Endothelial cell of umbilical vein (primary cell): Measurements from ENCODE around the gene PAK2. TPM values are rescaled to one million over a fixed set of nuclear protein-coding genes. Genes with fewer than 3 reads are reported as not detected.

Source experiments
- BruUV-seq: library from RNA; stranded (reverse); fragments of 400-500 nt; replicated peaks from 2 replicates; lab custom pipeline; 2021; lab: Mats Ljungman, UMichigan
- CTCF ChIA-PET: fragments of 300-600, 350-600 bp; sonication (Branson Sonifier 250); formaldehyde crosslinking; loops from one replicate; lab custom pipeline; 2021; ENCODE audit warnings: antibody characterized with exemption, inconsistent platforms; lab: Charles Lee
- POLR2A ChIA-PET: fragments of 300-600, 350-600 bp; sonication (Branson Sonifier 250); formaldehyde crosslinking; loops from one replicate; lab custom pipeline; 2021; ENCODE audit warnings: antibody characterized with exemption, inconsistent platforms; lab: Charles Lee
- DNase-seq: peaks from one replicate; pipeline ENCODE4 v3.0.0-alpha.2; 2011; ENCODE audit warnings: low read depth, low spot score
- FAIRE-seq: peaks from 2 replicates; lab custom pipeline; 2011; peaks lifted over from hg19 to GRCh38; lab: Jason Lieb, UNC
- H2AFZ ChIP-seq: 2 replicates; pipeline ENCODE4 v1.6.0; 2012; ENCODE audit warnings: low read depth, low read length, control low read depth, inconsistent platforms
- H3K27ac ChIP-seq: 2 replicates; pipeline ENCODE4 v1.5.1; 2011; ENCODE audit warnings: low read depth, mild to moderate bottlenecking, control low read depth, low read length, moderate library complexity; ENCODE audit not compliant: insufficient read depth
- H3K27me3 ChIP-seq, 2 experiments: 2 replicates each; pipeline versions ENCODE4 v1.6.0 to v1.6.1; 2011; ENCODE audit warnings: low read length in 2 of 2, mixed read lengths in 1 of 2; ENCODE audit not compliant: control insufficient read depth in 2 of 2, insufficient read depth in 2 of 2
- H3K36me3 ChIP-seq, 2 experiments: 2 replicates in 1 of 2; 3 replicates in 1 of 2; pipeline ENCODE4 v1.5.1; 2011; ENCODE audit warnings: low read length in 2 of 2, mild to moderate bottlenecking in 1 of 2, moderate library complexity in 1 of 2; ENCODE audit not compliant: control insufficient read depth in 2 of 2, insufficient read depth in 2 of 2; ENCODE audit errors: extremely low read depth in 1 of 2
- H3K4me1 ChIP-seq: 3 replicates; pipeline ENCODE4 v1.5.1; 2011; ENCODE audit warnings: mild to moderate bottlenecking, low read length; ENCODE audit not compliant: control insufficient read depth, insufficient read depth; ENCODE audit errors: extremely low read depth
- H3K4me2 ChIP-seq: 2 replicates; pipeline ENCODE4 v1.6.1; 2011; ENCODE audit warnings: low read length, control low read depth, mixed read lengths; ENCODE audit not compliant: insufficient read depth
- H3K4me3 ChIP-seq, 3 experiments: fragments of 200-600 bp in 1 of 3; sonication (generic), shearing (Covaris generic) in 1 of 3; replicated peaks in 1 of 3; 2 replicates each; pipeline ENCODE4 v1.5.1; 2011 to 2016; ENCODE audit warnings: control low read depth in 3 of 3, low read length in 3 of 3, mild to moderate bottlenecking in 2 of 3, inconsistent platforms in 1 of 3, low read depth in 1 of 3, moderate library complexity in 1 of 3; ENCODE audit not compliant: insufficient read depth in 1 of 3
- H3K79me2 ChIP-seq: 2 replicates; pipeline ENCODE4 v1.6.0; 2012; ENCODE audit warnings: low read length, inconsistent platforms; ENCODE audit not compliant: control insufficient read depth, insufficient read depth
- H3K9ac ChIP-seq: replicated peaks from 2 replicates; pipeline ENCODE3; 2011; ENCODE audit warnings: low read length, control low read depth; ENCODE audit not compliant: insufficient read depth; ENCODE audit errors: extremely low read depth
- H3K9me1 ChIP-seq: replicated peaks from 3 replicates; pipeline ENCODE4 v1.6.0; 2011; ENCODE audit warnings: mild to moderate bottlenecking, low read length; ENCODE audit not compliant: control insufficient read depth, insufficient read depth; ENCODE audit errors: extremely low read depth
- H3K9me3 ChIP-seq: replicated peaks from 2 replicates; pipeline ENCODE4 v1.5.1; 2012; ENCODE audit warnings: low read length, inconsistent platforms; ENCODE audit not compliant: control insufficient read depth, insufficient read depth
- H4K20me1 ChIP-seq: replicated peaks from 2 replicates; pipeline ENCODE3; 2011; ENCODE audit warnings: mild to moderate bottlenecking, low read length; ENCODE audit not compliant: control insufficient read depth, insufficient read depth; ENCODE audit errors: extremely low read depth
- CTCF ChIP-seq, 2 donors: IDR thresholded peaks; 1 replicate in 1 of 2; 2 replicates in 1 of 2; pipeline ENCODE4 v1.5.1; 2011; ENCODE audit warnings: low read length in 2 of 2, mild to moderate bottlenecking in 2 of 2, moderate library complexity in 2 of 2, control low read depth in 1 of 2, inconsistent platforms in 1 of 2, low read depth in 1 of 2; ENCODE audit not compliant: insufficient read depth in 1 of 2; ENCODE audit errors: extremely low read depth in 1 of 2
- EZH2 ChIP-seq: IDR thresholded peaks from 2 replicates; pipeline ENCODE4 v1.6.1; 2012; ENCODE audit warnings: borderline replicate concordance, low read depth, mild to moderate bottlenecking, moderate library complexity, low read length, inconsistent platforms; ENCODE audit not compliant: severe bottlenecking
- FOS ChIP-seq: IDR thresholded peaks from 2 replicates; pipeline ENCODE4 v1.6.1; 2011; ENCODE audit warnings: mild to moderate bottlenecking, low read length, moderate library complexity, borderline replicate concordance; ENCODE audit not compliant: insufficient read depth
- GATA2 ChIP-seq: IDR thresholded peaks from 2 replicates; pipeline ENCODE4 v1.7.0; 2011; ENCODE audit warnings: low read depth, mild to moderate bottlenecking, moderate library complexity, mixed read lengths, low read length; ENCODE audit not compliant: insufficient read length, insufficient read depth
- JUN ChIP-seq: IDR thresholded peaks from 2 replicates; pipeline ENCODE4 v1.6.1; 2011; ENCODE audit warnings: borderline replicate concordance, low read depth; ENCODE audit not compliant: insufficient read length, insufficient read depth
- MAX ChIP-seq: IDR thresholded peaks from 2 replicates; pipeline ENCODE4 v1.6.1; 2011; ENCODE audit not compliant: insufficient read depth, insufficient read length
- MYC ChIP-seq: IDR thresholded peaks from one replicate; pipeline ENCODE4 v1.6.1; 2011; ENCODE audit warnings: mild to moderate bottlenecking, low read depth, low read length
- POLR2A ChIP-seq: IDR thresholded peaks from 2 replicates; pipeline ENCODE4 v1.6.1; 2012; ENCODE audit warnings: low read depth, mild to moderate bottlenecking, control low read depth, low read length
- POLR2AphosphoS5 ChIP-seq: IDR thresholded peaks from 2 replicates; pipeline ENCODE4 v1.6.1; 2012; ENCODE audit warnings: low read depth, mild to moderate bottlenecking, control low read depth, low read length, moderate library complexity; ENCODE audit not compliant: insufficient read depth
- dilution Hi-C: fragments of 300-500 bp; cut with MboI; formaldehyde crosslinking; loops from one replicate; pipeline ENCODE4 v1.15.0; 2019; ENCODE audit warnings: low sequenced_read_pairs; ENCODE audit not compliant: extremely low pct_ligation_motif_present
- intact Hi-C: fragments of 100-400 bp; cut with micrococcal nuclease; formaldehyde crosslinking; loops from one replicate; pipeline ENCODE4 v1.10.0; 2022
- polyA plus RNA-seq, 4 experiments: library from polyadenylated mRNA; depleted of rRNA in 3 of 4; stranded (reverse) in 3 of 4; unstranded in 1 of 4; fragments of >200 nt; gene quantifications; 2 replicates each; pipeline versions ENCODE4 v1.2.1 to v1.2.3, GENCODE V29; 2011 to 2012; ENCODE audit warnings: missing spikeins in 1 of 4
- total RNA-seq: library from RNA; stranded (reverse); gene quantifications from 2 replicates; pipeline ENCODE4 v1.2.3, GENCODE V29; 2021

The PAK2 gene
- total and polyA plus RNA-seq, 2 donors (not counting 3 experiments of a cell fraction or from before 2014, with no cell fraction given) = 22.6 to 98.9 TPM

- DNase-seq = no peak
- POLR2A ChIA-PET = no interaction called here
- peaks cover 8% of the 10 kb centered on the region for H3K4me1 ChIP-seq
- H3K27me3 ChIP-seq = no peaks in the 10 kb centered on the region
- TF ChIP-seq CTCF (IDR thresholded peaks at IDR 0.05; ENCODE audit: extremely low read depth in 1 of 2, insufficient read depth in 1 of 2, low read depth in 1 of 2, low read length in 2 of 2) = no peak
- no peak for TF ChIP-seq MYC
- no peak for TF ChIP-seq GATA2
- no peak for TF ChIP-seq POLR2AphosphoS5
- TF ChIP-seq EZH2 = no peak
- no peak for TF ChIP-seq MAX
- no peak for TF ChIP-seq JUN
- no peak for TF ChIP-seq FOS
- TF ChIP-seq POLR2A = no peak
- dilution Hi-C loops (no loop called here), intact Hi-C loops (no loop called here)
- no peak overlapping the region for H3K27ac ChIP-seq
- CTCF ChIA-PET = no interaction called here
- no peak overlapping the region for H2AFZ ChIP-seq
- H3K9ac ChIP-seq = no peak overlapping the region
- H3K79me2 ChIP-seq = peaks cover 14% of the 10 kb centered on the region
- peaks cover 7 to 10% of the 10 kb centered on the region in 2 experiments for H3K36me3 ChIP-seq
- H4K20me1 ChIP-seq = peaks cover 2% of the 10 kb centered on the region
- H3K4me2 ChIP-seq = no peak overlapping the region
- H3K9me3 ChIP-seq = no peaks in the 10 kb centered on the region
- no peaks in the 10 kb centered on the region for H3K9me1 ChIP-seq
- FAIRE-seq = no peak
- no TSS peak for BruUV-seq
- H3K4me3 ChIP-seq = no peak overlapping the region
Observed at GRCh38 chr3:196803891-196804468, 64.3 kb downstream of the PAK2 start.
